ENCODE data around the gene COL10A1. TPM values are rescaled to one million over a fixed set of nuclear protein-coding genes. Genes with fewer than 3 reads are reported as not detected.

Gene COL10A1
- total RNA-seq (2022; extraction: Qiagen RNA extraction), result 0.05 to 0.75 TPM in 2 of 5 replicates, not detected in the others

DNA sequence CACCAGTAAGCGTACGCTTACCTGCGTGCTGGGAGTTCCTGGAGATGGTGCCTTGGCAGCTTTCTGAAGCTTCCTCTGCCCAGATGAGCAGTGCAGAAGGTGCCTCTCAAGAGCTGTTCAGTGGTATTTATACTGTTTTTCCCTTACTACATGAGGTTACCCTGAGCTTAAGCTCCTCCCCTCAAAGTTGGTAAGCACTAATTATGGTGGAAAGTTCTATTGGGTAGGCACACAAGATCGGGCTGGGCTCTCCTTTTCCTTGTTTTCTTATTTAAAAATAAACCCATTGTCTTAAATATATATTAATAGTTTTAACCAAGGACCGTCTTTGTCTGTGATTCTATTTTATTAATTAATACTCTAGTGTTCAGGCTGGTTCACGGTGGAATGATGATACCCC, at the start of gene COL10A1:
Gene COL10A1 (minus strand): TSS at position 101 of the 400 bp plus-strand sequence. CDS start 640 bp downstream, outside the sequence.

GRCh38 chr6:116100419-116101301, 25.3 kb downstream of the COL10A1 start, which contains the start of gene NT5DC1:
Gene NT5DC1, plus strand, starts transcription at chr6:116100853. Its CDS starts 78 bp downstream, at chr6:116100931.

Other genes starting within 250 kb of the COL10A1 start
- gene FRK, start 65.2 kb downstream of the COL10A1 start, total RNA-seq (2022; extraction: Qiagen RNA extraction), result 1.1 to 1.3 TPM (median 1.2 TPM) in 5 replicates
- gene NT5DC1, start 25.3 kb downstream of the COL10A1 start, total RNA-seq (2022; extraction: Qiagen RNA extraction), result 23.1 to 31.3 TPM (median 26.9 TPM) in 5 replicates
- 2.6 to 3.6 TPM (median 3.3 TPM) in 5 replicates for gene TSPYL4, start 127.9 kb upstream of the COL10A1 start, total RNA-seq (2022; extraction: Qiagen RNA extraction)
- gene TSPYL1, start 153.8 kb upstream of the COL10A1 start, total RNA-seq (2022; extraction: Qiagen RNA extraction), result 25.0 to 29.7 TPM (median 28.5 TPM) in 5 replicates
- gene DSE, start 244.8 kb upstream of the COL10A1 start, total RNA-seq (2022; extraction: Qiagen RNA extraction), result 14.6 to 15.7 TPM (median 15.1 TPM) in 5 replicates

All from A549 treated with Mapracorat at 1 μM for 4 hours (cell line).